T-helper 2 cell treated with Interferon-gamma antibody and Interleukin-4, amounts not matched to agents 5 μg/mL and 100 μg/mL, for 36 hours (primary cell): ENCODE data around the gene ARPC1A.
"Not testable (repeated sequence)": the region's sequence is repeated elsewhere in the genome, so short reads cannot be mapped to it uniquely, and the experiment has no call there.

Source experiments
- DNase-seq: peaks from one replicate; pipeline ENCODE4 v3.0.0; 2021; ENCODE audit warnings: low spot score
- H3K27ac Mint-ChIP-seq: one replicate; pipeline ENCODE4 v1.8.0; 2021; ENCODE audit warnings: mild to moderate bottlenecking, mixed read lengths
- H3K27me3 Mint-ChIP-seq: one replicate; pipeline ENCODE4 v1.8.0; 2021; ENCODE audit warnings: low read depth, mixed read lengths
- H3K36me3 Mint-ChIP-seq: one replicate; pipeline ENCODE4 v1.8.0; 2021; ENCODE audit warnings: low read depth, mixed read lengths
- H3K4me1 Mint-ChIP-seq: one replicate; pipeline ENCODE4 v1.8.0; 2021; ENCODE audit warnings: low read depth, mixed read lengths
- H3K4me3 Mint-ChIP-seq: one replicate; pipeline ENCODE4 v1.8.0; 2022; ENCODE audit warnings: mild to moderate bottlenecking, moderate library complexity, mixed read lengths
- H3K9me3 Mint-ChIP-seq: one replicate; pipeline ENCODE4 v1.8.0; 2021; ENCODE audit warnings: mixed read lengths

The ARPC1A gene

DNA sequence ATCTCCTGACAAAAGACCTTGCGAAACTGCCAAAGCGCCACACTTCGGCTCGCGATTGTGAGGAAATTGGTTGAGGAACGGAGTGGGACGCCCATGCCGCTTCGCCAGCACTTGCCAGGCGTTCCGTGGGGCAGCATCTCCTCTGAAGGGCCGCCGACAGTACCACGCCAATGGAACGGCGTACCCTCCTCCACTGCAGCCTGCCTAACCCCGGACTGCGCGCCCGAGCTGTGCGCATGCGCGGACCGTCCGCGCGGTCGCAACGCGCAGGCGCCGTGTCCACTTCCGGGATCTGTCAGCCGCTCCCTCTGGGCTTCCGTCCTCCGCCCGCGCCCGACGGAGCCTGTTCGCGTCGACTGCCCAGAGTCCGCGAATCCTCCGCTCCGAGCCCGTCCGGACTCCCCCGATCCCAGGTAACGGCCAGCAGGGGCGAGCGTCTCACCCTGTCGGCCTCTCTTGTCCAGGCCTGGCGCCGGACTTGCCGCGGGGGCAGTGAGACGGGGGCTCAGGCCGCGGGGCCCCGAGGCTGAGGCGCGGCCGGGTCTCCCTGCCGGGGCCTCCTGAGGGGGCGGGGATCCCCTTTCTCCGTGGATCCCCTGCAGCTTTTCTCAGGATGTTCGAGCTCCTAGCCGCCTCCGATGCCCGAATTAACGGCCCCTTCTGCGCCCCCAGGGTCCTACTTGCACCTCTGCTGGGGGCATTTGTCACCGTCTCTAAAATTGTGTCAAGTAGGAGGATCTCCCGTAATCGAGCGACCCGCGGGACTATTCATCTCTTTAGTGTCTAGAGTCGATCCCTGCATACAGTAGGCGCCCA lies at the start of gene ARPC1A:
ARPC1A (plus strand) TSS at position 307 of the 816 bp plus-strand sequence. CDS start 7,456 bp downstream, outside the sequence.
- Mint-ChIP-seq H3K27me3 (peaks cover 2% of the 10 kb centered on the region), H3K9me3 (no peaks in the 10 kb centered on the region), H3K36me3 (peaks cover 18% of the 10 kb centered on the region), H3K4me1 (peaks cover 34% of the 10 kb centered on the region), H3K27ac (peak within 1 kb of the TSS; percentile 84), H3K4me3 (peak within 1 kb of the TSS; percentile 92)
- DNase-seq: peak; percentile 93

DNA sequence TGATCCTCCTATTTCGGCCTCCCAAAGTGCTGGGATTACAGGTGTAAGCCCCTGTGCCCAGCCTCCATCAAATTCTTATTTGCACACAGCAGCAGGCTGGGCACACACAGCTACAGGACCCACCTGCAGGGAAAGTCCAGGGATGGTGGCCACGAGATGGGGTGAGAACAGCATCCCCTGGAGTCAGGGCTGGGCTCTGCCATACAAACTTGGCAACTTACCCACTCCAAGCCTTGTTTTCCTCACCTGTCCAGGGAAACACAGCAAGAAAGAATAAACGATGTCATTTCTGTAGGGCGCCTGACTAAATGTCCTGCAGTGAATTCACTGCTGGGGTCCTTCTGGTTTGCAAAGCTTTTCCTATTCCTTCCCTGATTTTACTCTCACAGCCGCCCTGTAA lies 47.5 kb upstream of the ARPC1A start:
- H3K9me3 Mint-ChIP-seq: no peaks in the 10 kb centered on the region
- DNase-seq: no peak
- no peaks in the 10 kb centered on the region for H3K27me3 Mint-ChIP-seq
- no peaks in the 10 kb centered on the region for H3K36me3 Mint-ChIP-seq
- no peak overlapping the region for H3K4me3 Mint-ChIP-seq
- H3K27ac Mint-ChIP-seq: no peak overlapping the region
- peaks cover 13% of the 10 kb centered on the region for H3K4me1 Mint-ChIP-seq

- not testable (repeated sequence) for H3K36me3 Mint-ChIP-seq, H3K27me3 Mint-ChIP-seq, H3K27ac Mint-ChIP-seq, H3K4me3 Mint-ChIP-seq, H3K9me3 Mint-ChIP-seq, H3K4me1 Mint-ChIP-seq, DNase-seq
Measured at GRCh38 chr7:99284165-99284564, 41.5 kb upstream of the ARPC1A start.

GRCh38 chr7:99287779-99288534 lies 37.7 kb upstream of the ARPC1A start:
- H3K27ac Mint-ChIP-seq: no peak overlapping the region
- DNase-seq: no peak
- no peaks in the 10 kb centered on the region for H3K4me1 Mint-ChIP-seq
- H3K27me3 Mint-ChIP-seq: no peaks in the 10 kb centered on the region
- no peaks in the 10 kb centered on the region for H3K36me3 Mint-ChIP-seq
- H3K9me3 Mint-ChIP-seq: no peaks in the 10 kb centered on the region
- H3K4me3 Mint-ChIP-seq: no peak overlapping the region

- no peak overlapping the region for H3K4me3 Mint-ChIP-seq
- no peaks in the 10 kb centered on the region for H3K4me1 Mint-ChIP-seq
Measured at GRCh38 chr7:99289185-99289584, 36.5 kb upstream of the ARPC1A start.

DNA sequence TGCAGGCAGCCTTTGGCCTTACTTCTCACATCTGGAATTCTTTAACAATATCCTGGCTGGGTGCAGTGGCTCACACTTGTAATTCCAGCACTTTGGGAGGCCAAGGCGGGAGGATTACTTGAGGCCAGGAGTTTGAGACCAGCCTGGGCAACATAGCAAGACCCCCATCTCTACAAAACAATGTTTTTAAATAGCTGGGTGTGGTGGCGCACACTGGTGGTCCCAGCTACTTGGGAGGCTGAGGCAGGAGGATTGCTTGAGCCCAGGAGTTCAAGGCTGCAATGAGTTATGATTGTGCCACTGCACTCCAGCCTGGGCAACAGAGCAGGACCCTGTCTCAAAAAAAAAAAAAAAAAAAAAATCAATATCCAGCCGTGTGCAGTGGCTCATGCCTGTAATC lies 35.5 kb upstream of the ARPC1A start:
- not testable (repeated sequence) for H3K4me1 Mint-ChIP-seq, H3K4me3 Mint-ChIP-seq, H3K36me3 Mint-ChIP-seq, H3K9me3 Mint-ChIP-seq, H3K27me3 Mint-ChIP-seq, DNase-seq, H3K27ac Mint-ChIP-seq

More at GRCh38 chr7:99289185-99289584, 36.5 kb upstream of the ARPC1A start:
- H3K27me3 Mint-ChIP-seq: no peaks in the 10 kb centered on the region
- DNase-seq: no peak
- no peaks in the 10 kb centered on the region for H3K36me3 Mint-ChIP-seq
- no peak overlapping the region for H3K27ac Mint-ChIP-seq
- H3K9me3 Mint-ChIP-seq: no peaks in the 10 kb centered on the region

DNA sequence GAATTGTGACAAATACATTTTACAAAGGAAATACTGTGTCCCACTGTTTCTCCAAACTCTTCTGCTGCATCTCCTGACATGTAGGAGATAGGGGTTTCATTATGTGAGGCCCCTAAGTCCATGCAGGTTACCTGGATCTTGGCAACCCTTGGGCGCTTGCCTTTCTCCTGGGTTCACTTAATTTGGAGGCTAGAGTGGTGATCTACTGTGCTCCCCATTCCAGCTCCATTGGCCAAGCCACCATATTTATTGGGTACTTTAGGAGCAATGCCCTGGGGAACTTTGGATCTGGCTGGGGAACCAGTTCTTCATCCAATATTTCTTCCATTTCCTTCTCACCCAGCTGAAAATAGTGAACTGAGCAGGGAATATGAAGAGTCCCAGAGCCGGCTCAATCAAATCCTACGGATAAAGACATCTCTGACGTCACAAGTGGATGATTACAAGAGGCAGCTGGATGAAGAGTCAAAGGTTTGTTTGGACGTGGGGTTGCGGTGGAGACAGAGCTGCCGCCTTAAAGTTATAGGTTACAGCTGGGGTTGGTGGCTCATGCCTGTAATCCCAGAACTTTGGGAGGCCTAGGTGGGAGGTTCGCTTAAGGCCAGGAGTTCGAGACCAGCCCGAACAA lies 34.6 kb upstream of the ARPC1A start:
- Mint-ChIP-seq H3K4me1 (no peaks in the 10 kb centered on the region), H3K36me3 (no peaks in the 10 kb centered on the region), H3K4me3 (no peak overlapping the region), H3K9me3 (no peaks in the 10 kb centered on the region), H3K27me3 (no peaks in the 10 kb centered on the region), H3K27ac (no peak overlapping the region)
- no peak for DNase-seq

- DNase-seq: no peak
- H3K27ac Mint-ChIP-seq: no peak overlapping the region
- no peaks in the 10 kb centered on the region for H3K36me3 Mint-ChIP-seq
- H3K4me3 Mint-ChIP-seq: no peak overlapping the region
- no peaks in the 10 kb centered on the region for H3K27me3 Mint-ChIP-seq
- no peaks in the 10 kb centered on the region for H3K9me3 Mint-ChIP-seq
- no peaks in the 10 kb centered on the region for H3K4me1 Mint-ChIP-seq
Measured at GRCh38 chr7:99292127-99292526, 33.6 kb upstream of the ARPC1A start.

- Mint-ChIP-seq H3K4me3 (no peak overlapping the region), H3K36me3 (no peaks in the 10 kb centered on the region), H3K27me3 (no peaks in the 10 kb centered on the region), H3K27ac (no peak overlapping the region), H3K9me3 (no peaks in the 10 kb centered on the region), H3K4me1 (no peaks in the 10 kb centered on the region)
- no peak for DNase-seq
Measured at GRCh38 chr7:99293167-99293566, 32.5 kb upstream of the ARPC1A start.

- DNase-seq: no peak
- Mint-ChIP-seq H3K4me1 (no peaks in the 10 kb centered on the region), H3K27ac (no peak overlapping the region), H3K36me3 (no peaks in the 10 kb centered on the region), H3K9me3 (no peaks in the 10 kb centered on the region), H3K27me3 (no peaks in the 10 kb centered on the region), H3K4me3 (no peak overlapping the region)
Measured at GRCh38 chr7:99293650-99294049, 32.0 kb upstream of the ARPC1A start.

DNA sequence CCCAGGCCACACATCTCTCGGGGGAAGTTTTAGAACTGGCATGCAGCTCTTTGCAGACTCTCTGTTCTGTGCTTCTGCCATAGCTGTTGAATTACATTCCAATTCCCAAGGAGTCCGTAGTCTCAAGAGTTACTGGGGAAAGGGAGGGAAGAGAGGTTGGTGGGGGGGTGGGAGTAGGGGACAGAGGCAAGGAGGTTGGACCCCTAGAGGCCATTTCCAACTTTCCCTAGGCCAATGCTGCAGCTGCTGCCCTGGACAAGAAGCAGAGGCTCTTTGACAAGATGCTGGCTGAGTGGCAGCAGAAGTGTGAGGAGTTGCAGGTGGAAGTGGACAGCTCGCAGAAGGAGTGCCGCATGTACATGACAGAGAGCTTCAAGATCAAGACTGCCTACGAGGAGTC lies 29.2 kb upstream of the ARPC1A start:
- DNase-seq: no peak
- H3K4me3 Mint-ChIP-seq: no peak overlapping the region
- no peaks in the 10 kb centered on the region for H3K9me3 Mint-ChIP-seq
- H3K27ac Mint-ChIP-seq: no peak overlapping the region
- no peaks in the 10 kb centered on the region for H3K4me1 Mint-ChIP-seq
- no peaks in the 10 kb centered on the region for H3K36me3 Mint-ChIP-seq
- no peaks in the 10 kb centered on the region for H3K27me3 Mint-ChIP-seq

GRCh38 chr7:99301496-99301895 lies 24.2 kb upstream of the ARPC1A start:
- Mint-ChIP-seq H3K9me3 (no peaks in the 10 kb centered on the region), H3K4me1 (no peaks in the 10 kb centered on the region), H3K27me3 (no peaks in the 10 kb centered on the region), H3K27ac (no peak overlapping the region), H3K4me3 (no peak overlapping the region), H3K36me3 (no peaks in the 10 kb centered on the region)
- DNase-seq: no peak

DNA sequence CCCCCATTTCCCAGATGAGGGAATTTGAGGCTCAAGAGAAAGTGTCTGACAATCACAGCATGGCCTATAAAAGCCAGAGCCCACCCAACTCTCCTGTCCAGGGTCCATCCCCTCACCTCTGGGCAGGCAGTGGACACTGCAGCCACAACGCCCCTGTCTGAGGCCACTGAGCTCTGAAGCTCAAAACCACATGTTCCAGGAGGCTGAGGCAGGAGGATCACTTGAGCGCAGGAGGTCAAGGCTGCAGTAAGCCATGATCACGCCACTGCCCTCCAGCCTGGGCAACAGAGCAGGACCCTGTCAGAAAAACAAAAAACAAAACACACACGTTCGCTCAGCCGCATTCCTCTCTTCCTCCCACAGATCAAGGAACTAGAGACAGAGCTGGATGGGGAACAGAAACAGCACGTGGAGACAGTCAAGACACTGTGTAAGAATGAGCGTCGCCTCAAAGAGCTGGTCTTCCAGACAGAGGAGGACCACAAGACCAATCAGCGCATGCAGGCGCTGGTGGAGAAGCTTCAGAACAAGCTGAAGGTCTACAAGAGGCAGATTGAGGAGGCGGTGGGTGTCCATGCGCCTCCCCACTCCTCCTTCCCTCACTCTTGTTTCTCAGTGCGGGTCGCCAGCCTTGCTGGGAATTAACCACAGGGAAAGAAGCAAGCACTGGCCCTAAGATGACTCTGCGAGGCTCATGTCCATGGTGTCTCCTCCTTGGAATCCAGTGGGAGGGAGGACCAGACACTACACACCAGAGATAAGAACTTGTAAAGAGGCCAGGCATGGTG lies 20.0 kb upstream of the ARPC1A start:
- Mint-ChIP-seq H3K27me3 (no peaks in the 10 kb centered on the region), H3K4me3 (no peak overlapping the region), H3K4me1 (no peaks in the 10 kb centered on the region), H3K27ac (no peak overlapping the region), H3K9me3 (no peaks in the 10 kb centered on the region), H3K36me3 (no peaks in the 10 kb centered on the region)
- DNase-seq: no peak
